ENCODE measurements around the gene ZCCHC17.
"Not testable (repeated sequence)": the region's sequence is repeated elsewhere in the genome, so short reads cannot be mapped to it uniquely, and the experiment has no call there.

ZCCHC17 gene

DNA sequence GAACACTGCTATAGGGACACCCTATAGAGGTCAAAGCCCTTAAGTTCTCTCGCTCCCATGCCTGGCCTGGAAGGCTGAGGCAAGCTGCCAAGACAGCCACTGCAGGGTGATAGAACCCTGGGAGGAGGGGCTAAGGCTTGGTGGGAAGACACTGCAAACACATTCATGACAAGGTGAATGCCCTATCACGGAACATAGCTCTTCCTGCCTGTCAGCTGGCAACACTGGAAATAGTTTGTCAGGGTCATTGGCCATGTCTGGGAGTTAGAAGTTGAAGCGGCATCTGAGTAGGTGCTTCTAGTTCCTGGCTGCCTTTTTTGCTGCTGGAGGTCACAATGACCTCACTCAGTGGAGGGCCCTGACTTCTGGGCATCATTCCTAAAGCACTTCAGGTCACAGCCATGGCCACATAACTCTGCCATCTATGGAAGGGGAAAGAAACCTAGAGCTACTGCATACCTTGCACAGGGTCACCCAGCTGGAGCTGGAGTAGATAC is 71.8 kb downstream of the ZCCHC17 start:
- no peak for DNase-seq (ENCODE audit: low read depth in 2 of 3, low spot score in 1 of 3)

DNA sequence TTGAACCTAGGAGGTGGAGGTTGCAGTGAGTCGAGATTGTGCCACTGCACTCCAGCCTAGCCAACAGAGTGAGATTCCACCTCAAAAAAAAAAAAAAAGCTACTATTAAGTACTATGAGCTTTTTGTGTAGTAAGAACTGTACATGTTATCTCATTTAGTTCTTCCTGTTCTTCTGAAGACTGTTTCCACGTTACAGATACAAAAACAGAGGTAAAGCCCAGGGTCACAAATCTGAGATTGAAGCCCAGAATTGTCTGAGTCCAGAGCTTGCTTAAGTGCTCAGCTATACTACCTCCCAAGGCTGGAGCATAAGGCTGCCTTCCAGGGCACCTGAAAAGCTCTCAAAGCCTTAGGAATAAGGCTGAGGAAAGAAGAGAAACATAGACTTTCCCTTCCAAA is 73.2 kb downstream of the ZCCHC17 start:
- DNase-seq (ENCODE audit: low read depth in 2 of 3, low spot score in 1 of 3) = no peak

DNA sequence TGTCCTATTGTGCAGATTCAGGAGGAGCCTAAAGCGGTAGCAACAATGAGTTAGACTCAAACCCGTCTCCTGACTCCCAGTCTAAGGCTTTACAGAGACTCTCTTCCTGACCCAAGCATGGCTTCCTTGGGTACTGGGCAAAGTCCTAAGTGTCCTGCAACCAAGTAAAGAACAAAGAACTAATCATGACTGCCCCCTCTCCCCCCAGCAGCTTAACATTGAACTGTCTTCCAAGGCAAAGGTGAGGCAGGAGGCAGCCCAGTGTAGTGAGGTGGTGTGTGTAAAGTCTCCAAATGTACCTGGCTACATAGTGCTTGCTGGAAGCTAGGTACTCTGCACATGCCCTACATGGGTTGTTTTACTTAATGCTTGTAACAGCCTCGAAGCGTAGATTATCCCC is 73.7 kb downstream of the ZCCHC17 start:
- no peak for DNase-seq (ENCODE audit: low read depth in 2 of 3, low spot score in 1 of 3)

DNA sequence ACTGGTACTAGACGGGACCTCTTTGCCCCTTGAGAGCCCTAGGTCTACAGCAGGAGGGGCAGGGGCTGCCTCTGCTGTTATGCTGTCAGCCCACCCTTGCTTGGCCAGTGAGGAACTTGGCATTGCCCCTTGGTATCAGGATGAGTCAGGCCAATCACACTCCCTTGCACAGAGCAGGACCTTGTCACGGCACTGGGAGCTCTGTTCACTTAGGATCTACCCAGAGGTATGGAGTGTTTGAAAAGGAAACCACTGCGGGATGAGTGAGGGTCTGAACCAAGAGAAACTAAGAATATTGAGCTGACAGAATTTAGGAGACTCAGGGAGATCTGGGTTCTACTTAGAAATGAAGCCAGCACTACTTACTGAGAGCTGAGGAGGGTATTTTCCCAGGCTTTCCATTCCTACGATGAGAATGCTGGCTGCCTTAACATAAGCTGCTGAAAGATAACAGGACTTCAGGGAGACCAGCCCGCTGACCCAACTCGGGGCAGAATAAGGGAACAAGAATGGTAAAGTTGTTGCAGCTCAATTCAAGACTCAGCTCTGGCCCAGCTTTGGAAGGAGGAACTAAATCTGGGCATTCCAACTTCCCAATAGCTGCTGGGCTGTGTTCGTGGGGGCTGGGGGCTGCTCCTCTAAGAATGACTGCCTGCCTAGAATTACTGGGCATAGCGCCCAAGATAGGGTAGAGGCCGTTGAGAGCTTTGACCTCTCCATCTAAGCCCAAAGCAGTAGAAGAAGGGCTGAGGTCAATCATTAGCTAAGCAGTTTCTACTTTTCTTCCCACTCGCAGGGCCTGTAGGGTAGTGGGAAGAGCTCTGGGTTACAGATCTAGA is 74.5 kb downstream of the ZCCHC17 start:
- DNase-seq (ENCODE audit: low read depth in 2 of 3, low spot score in 1 of 3) = no peak

DNA sequence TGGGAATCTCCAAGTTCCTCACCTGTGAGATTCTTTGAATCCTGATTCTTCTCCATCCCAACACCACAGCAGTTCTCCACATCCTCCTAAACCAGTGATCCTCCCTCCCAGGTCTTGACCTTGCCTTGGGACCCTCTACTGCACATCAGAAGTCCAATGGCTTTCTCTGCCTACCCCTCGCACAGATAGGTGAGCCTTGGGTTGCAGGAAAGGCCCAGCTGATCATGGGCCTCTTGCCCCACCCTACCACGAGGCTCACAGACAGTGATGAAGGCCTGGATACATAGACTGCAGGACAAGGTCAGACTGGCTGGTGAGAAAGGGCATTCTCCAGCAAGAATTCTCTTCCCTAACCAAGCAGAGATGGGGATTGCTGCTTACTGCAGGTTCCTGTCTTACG is 75.2 kb downstream of the ZCCHC17 start:
- DNase-seq (ENCODE audit: low read depth in 2 of 3, low spot score in 1 of 3) = no peak

DNA sequence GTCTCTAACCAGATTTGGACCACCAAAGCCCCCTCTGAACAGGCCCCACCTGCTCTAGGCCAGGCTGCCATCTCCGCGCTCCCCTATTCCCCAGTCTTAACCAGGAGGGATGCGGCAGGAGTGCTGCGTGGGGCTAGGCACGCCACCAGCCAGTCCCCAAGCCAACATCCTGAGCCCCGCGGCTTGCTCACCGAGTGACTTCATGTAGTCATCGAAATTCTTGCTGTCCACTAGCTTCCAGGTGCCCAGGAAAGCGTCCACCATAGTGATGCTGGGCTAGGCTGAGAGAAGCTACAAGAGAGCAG is 75.9 kb downstream of the ZCCHC17 start:
- no peak for DNase-seq (ENCODE audit: low read depth in 2 of 3, low spot score in 1 of 3)

DNA sequence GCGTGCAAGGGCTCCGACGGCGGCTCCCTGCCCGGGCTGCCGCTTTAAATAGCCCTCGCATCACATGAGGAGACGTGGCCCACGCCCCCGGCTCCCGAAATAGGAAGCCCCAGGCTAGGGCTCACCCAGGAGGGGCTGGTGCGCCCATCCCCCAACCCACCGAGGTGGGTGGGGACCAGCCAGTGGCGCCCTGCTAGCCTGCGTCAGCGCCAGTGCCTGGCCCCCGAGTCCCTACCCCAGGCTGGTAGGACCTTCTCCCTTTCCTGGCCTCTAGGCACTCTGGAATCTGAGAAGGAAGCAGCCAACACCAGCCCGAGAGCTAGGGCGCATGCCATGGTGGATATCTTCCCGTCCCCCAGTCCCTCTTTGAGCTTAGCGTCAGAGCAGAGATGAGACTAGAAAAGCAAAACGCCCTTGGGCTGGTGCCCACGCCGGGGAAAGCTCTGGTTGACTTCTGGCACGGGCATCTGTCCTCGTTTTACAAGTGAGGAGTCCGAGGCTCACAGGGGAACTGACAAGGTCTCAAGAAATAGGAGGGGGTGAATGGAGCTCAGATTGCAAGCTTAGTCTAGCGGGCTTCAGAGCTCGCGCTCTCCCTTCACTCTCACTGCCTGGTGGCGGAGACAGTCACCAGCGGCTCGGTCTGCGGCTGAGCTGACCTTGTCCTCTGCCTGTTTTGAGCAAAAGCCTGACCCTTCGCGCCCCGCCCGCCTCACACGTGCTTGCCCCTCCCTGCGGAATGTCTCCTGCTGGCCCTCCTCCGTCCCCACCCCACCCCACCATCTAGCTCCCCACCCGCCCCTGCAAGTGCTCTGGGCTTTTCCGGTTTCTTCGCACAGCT is 76.4 kb downstream of the ZCCHC17 start, which contains the start of gene FABP3:
FABP3 (minus strand) TSS at position 21 of the 841 bp plus-strand sequence. CDS start 62 bp downstream, outside the sequence.
- DNase-seq (ENCODE audit: low read depth in 2 of 3, low spot score in 1 of 3) = no peak

DNA sequence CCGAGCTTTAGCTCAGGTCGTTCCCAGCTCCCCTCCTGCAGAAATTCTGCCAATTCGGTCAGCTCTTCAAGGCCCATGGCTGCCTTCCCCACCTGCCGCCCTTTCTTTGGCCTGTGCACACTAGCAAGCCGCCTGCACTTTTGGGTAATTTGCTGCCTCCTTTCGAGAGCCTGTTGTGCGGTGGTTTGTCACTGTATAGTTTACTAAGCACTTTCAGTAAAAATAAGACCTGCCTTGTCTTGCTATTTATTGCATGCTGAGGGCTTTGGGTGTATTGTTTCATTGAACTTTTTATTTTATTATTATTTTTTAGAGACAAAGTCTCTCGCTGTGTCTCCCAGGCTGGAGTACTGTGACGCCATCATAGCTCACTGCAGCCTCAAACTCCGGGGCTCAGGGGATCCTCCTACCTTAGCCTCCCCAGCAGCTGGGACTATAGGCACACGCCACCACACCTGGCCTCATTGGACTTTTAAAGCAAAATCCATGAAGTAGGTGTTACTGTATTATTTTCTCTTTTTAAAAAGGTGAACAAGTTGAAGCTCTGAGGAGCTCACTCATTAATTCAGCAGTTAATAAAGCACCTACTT is 77.2 kb downstream of the ZCCHC17 start:
- no peak for DNase-seq (ENCODE audit: low read depth in 2 of 3, low spot score in 1 of 3)

DNA sequence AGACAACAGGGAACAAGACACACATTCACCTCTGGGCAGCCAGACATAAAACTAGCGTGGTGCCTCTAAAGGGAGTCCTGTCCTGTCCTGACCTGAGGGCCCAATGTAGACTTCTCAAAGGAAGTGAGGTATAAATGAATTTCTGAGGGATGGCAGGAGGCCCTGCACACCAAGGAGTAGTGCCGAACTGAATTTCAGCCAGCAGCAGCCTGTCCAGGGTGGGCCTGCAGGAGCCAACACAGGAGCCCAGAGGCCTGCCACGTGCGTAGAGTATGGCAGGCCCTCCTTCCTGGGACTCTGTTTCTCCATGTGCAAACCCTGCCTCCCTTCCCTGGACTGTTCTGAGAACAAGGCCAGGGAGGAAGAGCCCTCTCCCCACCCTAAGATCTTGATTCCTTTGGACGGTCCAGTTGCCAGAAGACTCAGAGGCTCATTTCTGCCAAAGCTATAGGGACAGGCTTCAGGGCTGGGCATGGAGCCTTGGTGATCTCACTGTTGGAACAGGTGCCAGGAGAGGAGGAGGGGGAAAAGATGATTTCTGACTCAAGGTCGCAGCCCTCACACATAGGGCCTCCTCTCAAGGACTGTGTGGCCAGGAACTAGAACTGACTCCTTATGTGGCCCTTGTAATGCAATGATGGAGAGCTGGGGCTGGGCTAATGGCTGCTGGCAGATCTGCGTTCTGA is 77.8 kb downstream of the ZCCHC17 start:
- no peak for DNase-seq (ENCODE audit: low read depth in 2 of 3, low spot score in 1 of 3)

DNA sequence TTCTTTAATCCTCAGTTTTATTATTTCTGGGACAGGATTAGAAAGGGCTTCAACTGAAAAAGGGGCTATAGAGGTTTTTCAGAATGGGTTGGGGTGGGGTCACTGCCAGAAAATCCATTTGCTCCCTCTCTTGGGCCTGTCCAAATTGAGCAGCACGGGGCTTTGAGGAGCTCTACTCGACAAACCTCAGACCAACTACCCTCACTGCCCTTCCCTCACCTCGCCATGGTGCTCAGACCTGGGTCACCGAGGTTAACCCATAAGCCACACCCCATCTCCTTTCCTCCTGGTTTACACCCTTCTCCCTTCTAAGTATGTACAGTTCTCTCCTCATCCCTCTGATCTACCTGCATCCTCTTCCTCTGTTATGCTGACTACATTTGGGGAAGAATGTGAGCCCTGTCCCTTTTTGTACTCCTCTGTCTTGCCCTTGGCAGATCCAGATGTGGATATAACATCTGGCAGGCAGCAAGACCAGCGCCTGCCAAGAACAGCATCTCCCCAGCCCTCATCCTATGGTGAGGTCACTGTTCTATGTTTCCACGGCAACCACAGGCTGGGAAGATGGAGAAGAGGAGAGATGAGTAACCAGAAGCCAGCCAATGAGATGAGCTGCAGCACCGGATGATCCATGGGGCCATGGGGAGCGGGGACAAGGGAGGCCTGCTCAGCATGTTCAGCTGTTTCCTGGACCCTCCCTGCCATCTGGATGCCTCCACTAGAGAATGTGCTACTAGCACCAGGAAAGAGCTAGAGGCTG is 79.7 kb downstream of the ZCCHC17 start:
- no peak for DNase-seq (ENCODE audit: low read depth in 2 of 3, low spot score in 1 of 3)

DNA sequence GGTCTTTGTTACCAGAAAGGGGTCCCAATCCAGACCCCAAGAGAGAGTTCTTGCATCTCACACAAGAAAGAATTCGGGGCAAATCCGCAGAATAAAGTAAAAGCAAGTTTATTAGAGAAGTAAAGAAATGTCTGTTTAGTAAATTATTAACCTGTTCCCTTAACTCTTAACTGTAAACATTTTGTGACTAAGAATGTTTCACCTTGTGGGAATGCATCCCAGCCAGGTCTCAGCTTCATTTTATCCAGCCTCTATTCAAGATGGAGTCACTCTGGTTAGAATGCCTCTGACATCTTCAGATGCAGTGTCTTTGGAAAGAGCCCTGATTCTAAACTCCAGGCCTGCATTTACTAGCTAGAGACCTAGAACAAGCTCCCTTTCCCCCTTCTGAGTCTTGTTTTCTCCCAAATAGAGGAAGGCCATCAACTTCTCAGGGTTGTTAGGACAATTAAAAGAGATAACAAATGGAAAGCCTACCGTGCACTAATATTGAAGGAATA is 80.6 kb downstream of the ZCCHC17 start:
- DNase-seq (ENCODE audit: low read depth in 2 of 3, low spot score in 1 of 3) = no peak

DNA sequence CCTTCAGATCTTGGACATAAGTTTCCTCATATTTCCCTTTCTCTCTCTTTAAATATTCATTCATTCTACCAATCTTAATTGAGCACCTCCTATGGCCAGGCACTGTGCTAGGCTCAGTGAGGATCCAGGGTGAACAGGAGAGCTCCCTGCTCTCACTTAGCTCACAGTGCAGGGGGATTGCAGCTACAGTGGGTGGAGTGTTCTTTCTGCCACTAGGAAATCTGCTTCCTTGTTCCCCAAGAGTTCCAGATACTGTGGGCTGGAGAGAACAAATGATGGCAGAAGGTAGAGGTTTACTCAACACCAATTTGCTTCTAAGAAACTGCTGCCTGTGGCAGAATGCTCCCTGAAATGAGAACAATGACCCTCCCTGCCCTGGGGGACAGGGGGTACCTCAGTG is 81.2 kb downstream of the ZCCHC17 start:
- no peak for DNase-seq (ENCODE audit: low read depth in 2 of 3, low spot score in 1 of 3)

DNA sequence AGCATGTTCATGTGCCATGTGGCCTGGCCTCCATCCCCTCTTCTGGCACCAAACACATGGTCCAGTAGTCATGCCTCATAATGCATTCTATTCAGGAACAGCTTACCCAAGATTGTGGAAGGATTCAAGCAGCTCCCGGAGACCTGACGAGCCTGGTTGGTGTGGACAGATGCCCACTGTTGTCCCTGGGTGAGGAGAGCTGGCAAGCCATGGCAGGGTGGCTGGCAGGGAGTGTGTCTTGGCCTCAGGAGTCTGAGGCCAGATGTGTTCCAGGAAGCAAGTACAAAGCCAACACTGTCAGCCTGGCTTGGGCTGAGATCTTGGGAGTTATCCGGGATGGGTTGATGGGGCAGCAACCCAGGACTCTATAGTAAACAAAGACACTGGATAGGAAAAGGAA is 83.3 kb downstream of the ZCCHC17 start:
- DNase-seq (ENCODE audit: low read depth in 2 of 3, low spot score in 1 of 3) = no peak

DNA sequence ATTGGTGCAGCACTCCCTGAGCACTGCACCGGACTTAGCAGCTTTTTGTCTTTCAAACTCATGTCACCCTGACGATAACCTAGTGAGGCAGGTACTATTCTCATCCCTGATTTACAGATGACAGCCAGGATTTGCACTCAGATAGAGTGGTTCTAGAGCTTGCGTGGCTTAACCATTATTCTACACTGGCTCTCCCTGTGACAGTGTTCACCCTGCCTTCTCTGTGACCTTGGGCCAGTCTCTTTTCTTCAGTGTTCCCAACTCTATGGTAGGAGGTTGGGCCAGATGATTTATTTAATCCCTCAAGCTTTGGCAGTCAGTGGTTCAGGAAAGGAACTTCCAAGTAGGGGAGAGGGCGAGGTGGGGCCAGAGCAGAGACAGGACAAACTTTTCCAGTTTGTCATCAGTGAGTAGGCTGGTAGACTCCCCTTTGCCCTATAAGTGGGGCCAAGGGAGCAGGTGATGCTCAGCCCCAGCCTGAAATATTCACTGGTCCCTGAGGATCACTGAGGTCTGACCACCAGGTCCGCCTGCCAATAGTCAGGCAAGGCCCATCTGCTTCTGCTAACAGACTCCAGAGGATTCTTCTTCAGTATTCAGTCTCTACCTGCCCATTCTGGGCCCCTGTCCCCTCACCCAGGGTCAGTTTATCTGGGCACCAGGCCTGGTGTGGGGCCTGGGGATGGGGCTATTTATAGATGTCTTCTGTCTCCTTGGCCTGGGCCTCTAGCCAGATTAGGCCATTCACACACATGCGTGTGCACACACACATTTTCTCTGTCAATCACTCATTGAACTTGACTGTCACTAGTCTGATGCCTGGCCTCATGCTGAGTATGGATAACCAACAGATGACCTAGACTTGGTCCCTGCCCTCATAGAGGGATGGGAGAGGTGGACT is 84.8 kb downstream of the ZCCHC17 start:
- no peak for DNase-seq (ENCODE audit: low read depth in 2 of 3, low spot score in 1 of 3)

DNA sequence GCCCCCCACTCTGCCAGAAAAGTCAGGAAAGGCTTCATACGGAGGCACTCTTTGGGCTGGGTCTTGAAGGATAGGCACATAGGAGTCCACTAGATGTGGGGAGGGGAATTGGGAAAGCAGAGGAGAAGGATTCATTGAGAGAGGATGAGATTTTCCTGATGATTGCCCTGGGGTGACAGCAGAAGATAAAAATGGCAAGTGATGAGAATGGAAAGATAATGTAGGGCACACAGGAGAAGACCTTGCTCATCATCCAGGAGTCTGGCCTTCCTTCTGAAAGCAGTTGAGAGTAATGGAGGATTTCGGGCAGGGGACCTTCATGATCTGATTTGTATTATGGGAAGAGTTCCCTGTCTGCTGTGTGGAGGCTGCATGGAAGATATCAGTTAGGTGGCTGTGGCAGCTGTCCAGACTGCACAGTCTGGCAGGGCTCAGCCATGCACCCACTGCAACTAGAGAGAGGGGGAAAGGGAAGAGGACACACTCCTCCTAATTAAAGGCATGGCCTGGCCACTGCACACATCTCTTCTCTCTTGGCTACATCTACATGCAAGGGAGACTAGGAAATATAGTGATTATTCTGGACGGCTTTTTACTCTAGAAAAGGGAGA is 85.7 kb downstream of the ZCCHC17 start:
- DNase-seq (ENCODE audit: low read depth in 2 of 3, low spot score in 1 of 3) = no peak

DNA sequence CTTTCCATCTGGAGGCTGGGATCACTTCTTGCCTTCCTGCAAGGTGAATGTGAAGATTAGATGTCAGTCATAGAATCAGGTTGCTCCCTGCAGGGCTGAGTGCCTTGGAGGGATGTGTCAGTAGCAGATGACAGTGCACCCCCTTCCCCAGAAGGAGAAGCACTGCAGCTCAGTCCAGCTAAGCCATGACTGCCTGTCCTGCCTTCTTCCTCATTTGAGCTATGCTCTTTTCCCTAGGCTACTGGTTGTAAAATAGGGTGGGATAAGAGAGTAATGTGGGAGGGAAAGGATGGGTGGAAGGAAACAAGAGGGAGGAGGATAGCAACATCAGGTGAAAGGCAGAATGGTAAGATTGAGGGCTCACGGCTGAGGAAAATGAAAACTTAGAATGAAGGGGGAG is 87.1 kb downstream of the ZCCHC17 start:
- no peak for DNase-seq (ENCODE audit: low read depth in 2 of 3, low spot score in 1 of 3)

DNA sequence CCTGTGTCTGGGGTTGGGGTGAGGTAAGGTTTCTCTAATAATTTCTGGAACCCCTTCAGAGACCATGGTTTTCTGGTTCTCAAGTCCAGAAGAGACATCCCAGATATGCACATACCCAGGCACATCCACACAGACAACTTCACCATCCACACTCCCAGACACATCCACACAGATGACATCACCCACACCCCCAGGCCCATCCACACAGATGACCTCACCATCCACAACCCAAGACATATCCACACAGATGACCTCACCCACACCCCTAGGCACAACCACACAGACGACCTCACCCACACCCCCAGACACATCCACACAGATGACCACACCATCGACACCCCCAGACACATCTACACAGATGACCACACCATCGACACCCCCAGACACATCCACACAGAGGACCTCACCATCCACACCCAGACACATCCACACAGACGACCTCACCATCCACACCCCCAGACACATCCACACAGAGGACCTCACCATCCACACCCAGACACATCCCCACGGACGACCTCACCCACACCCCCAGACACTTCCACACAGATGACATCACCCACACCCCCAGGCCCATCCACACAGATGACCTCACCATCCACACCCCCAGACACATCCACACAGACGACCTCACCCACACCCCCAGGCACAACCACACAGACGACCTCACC is 89.9 kb downstream of the ZCCHC17 start:
- DNase-seq (ENCODE audit: low read depth in 2 of 3, low spot score in 1 of 3) = not testable (repeated sequence)

DNA sequence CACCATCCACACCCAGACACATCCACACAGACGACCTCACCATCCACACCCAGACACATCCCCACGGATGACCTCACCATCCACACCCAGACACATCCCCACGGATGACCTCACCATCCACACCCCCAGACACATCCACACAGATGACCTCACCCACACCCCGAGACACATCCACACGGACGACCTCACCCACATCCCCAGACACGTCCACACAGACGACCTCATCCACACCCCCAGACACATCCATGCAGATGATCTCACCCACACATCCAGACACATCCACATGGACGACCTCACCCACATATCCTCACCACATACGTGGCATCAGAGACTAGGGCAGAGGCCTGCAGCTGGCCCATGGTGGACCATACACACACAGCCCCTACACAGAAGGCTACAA is 90.8 kb downstream of the ZCCHC17 start:
- no peak for DNase-seq (ENCODE audit: low read depth in 2 of 3, low spot score in 1 of 3)
